NCI-H1105 treated with DMSO at 0.1 percent for 48 hours (cell line): ENCODE data around the gene ZNF497.

Experiments used
- DNase-seq: peaks from one replicate; lab custom pipeline; 2025; lab: John Stamatoyannopoulos, UW

The ZNF497 gene

GRCh38 chr19:58367698-58368454, 5.3 kb upstream of the ZNF497 start:
- DNase-seq, result no peak

DNA sequence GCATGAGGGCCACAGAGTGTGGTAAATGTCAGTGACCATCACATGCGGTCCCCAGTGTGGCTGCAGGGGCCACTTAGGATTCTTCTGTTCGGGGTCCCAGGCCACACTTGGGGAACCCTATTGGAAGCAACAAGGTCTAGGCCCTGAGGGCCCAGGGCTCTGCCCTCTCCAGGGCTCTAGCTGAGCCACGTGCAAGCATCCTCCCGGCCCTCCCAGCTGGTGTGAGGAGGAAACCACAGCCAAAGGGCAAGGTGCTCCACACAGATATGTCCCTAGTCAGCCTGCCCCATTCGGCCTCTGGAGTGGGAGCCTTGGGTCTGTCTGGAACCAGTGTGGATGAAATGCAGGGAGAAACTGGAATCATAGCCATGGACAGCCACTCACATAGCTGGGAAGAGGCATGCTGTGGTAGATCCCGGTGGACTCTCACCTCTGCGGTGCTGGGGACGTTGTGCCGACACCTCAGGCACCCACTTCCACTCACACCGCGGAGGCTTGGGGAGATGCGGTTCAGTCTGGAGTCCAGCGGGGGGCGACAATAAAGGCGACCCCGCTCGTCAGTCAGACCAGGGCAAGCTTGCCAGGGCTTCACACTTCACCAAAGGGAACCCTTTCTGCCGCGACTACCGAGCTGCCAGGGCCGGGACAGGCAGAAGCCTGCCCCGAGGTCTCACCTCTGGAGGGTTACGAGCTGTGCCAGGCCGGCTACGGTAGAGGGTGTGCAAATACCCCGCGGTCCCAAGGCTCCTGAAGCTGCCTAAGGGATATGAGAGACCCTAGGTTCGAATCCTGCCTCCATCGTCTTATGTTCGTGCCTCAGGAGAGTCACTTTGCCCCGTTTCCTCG, 4.3 kb upstream of the ZNF497 start:
- no peak for DNase-seq

- DNase-seq, result no peak
Observed at GRCh38 chr19:58364146-58364545, 1.6 kb upstream of the ZNF497 start.

DNA sequence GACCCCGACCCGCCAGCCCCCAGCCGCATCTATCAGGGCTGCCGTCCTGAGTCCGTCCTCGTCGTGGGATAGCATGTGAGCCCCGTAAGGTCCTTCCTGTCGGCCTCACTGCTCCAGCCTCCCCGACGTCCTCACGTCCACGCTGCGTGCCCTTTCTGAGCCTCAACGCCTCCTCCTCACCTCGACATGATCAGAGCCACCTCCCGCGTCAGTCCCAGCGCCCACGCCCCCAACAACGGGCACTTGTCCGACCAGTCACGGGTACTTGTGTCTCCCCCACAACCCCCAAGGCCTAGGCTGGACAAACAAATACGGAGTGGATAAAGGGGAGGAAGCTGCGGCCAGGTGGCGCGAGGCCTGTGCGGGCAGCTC, 665 bp downstream of the ZNF497 start:
- DNase-seq, result peak; percentile 30

DNA sequence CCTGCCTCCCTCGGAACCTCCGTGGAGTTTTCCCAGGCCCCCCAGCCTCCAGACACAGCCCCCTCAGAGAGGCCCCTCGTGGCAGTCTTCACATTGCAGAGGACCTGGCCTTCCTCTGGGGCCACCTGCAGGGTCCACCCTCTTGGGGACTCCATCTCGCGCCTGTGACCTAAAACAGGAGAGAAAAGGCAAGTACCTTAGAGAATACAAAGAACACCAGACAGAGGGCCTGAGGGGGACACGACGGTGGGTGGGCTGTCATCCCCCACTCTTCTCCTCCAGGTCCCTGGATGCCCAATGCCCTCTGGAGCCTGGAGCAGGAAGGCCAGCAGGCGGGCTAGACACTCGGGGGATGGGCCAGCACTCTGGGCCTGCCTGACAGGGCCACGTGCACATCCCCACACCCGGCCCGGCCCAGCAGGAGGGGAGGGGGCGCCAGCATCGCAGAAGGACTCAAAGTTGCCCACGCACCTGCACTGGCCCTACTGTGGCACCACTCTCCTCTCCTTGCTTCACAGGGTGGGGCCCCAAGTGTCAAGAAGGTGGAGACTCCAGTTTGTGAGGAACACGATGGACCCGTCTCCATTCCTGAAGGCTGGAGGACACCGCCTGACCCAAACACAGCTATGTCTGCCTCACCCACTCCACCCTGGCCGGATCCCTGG, 4.9 kb downstream of the ZNF497 start:
- DNase-seq, result no peak

DNA sequence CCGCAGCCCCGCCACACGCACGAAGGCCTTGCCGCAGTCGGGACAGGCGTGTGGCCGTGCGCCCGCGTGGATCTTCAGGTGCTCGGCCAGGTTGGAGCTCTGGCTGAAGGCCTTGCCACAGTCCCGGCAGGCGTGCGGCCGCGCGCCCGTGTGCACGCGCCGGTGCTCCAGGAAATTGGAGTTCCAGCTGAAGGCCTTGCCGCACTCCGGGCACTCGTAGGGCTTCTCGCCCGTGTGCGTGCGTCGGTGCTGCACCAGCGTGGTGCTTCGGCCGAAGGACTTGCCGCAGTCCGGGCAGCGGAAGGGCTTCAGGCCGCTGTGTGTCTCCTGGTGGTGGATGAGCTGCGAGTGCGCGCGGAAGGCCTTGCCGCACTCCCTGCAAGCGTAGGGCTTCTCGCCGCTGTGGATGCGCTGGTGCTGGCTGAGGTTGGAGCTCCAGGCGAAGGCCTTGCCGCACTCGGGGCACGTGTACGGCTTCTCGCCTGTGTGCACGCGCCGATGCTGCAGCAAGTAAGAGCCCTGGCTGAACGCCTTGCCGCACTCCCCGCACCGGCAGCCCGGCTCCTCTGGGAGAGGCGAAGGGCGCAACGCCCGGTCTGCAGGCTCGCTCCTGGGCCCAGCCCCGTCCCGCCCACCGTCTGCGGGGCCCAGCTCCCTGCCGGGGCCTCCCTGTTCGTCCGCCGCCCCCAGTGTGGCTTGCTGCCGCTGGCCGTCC, 5.6 kb downstream of the ZNF497 start:
- DNase-seq, result no peak

- no peak for DNase-seq
Observed at GRCh38 chr19:58355908-58356765, 6.4 kb downstream of the ZNF497 start.

GRCh38 chr19:58355215-58355796, 7.2 kb downstream of the ZNF497 start:
- no peak for DNase-seq

- no peak for DNase-seq
Observed at GRCh38 chr19:58354478-58355030, 8.0 kb downstream of the ZNF497 start.

- no peak for DNase-seq
Observed at GRCh38 chr19:58353717-58354477, 8.7 kb downstream of the ZNF497 start.

- DNase-seq, result no peak
Observed at GRCh38 chr19:58352760-58353671, 9.5 kb downstream of the ZNF497 start, which contains the start of gene A1BG. A1BG (minus strand) TSS chr19:58353492; CDS start chr19:58353437, 55 bp downstream.

DNA sequence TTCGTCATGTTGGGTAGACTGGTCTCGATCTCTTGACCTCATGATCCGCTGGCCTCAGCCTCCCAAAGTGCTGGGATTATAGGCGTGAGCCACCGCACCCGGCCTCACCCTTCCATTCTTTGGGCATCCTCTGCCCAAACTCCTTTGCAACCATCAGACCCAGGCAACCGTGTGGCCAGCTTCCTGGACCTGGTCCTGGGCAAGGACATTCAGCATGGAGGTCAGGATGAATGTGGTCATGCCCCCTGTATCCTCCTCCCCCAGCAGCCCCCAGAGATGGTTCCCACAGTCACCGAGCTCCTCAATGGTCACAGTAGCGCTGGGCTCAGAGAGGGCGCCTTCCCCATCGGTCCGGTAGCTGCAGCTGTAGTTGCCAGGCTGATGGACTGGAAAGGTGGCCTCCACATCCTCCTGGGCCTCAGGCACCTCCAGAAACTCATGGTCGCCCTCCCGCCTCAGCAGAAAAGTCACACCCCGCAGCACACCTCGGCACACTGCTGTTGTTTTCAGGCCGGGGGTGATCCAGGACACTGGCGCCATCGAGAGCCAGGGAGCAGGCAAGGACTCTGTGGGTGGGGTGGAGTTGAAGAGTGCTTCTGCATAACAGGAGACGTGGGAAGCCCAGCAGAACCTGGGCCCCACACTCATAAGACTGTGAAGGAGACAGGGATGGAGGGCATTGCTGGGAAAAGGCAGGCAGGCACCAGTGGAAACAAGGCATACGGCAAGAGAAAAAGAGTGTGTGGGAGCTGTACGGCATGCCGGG, 10.4 kb downstream of the ZNF497 start:
- DNase-seq, result no peak

DNA sequence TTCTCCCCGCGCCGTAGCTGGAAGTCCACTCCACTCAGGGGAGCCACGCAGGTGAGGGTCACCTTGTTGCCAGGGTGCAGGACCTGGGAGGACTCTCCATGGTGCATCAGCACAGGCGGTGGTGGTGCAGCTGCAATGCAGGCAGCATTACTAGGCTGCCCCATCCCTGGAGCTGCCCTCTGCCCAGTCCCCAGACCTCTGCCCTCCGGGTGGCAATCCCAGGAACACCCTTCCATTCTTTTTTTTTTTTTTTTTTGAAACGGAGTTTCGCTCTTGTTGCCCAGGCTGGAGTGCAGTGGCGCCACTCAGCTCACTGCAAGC, 11.0 kb downstream of the ZNF497 start:
- DNase-seq, result no peak

- DNase-seq, result no peak
Observed at GRCh38 chr19:58350871-58351557, 11.5 kb downstream of the ZNF497 start.

DNA sequence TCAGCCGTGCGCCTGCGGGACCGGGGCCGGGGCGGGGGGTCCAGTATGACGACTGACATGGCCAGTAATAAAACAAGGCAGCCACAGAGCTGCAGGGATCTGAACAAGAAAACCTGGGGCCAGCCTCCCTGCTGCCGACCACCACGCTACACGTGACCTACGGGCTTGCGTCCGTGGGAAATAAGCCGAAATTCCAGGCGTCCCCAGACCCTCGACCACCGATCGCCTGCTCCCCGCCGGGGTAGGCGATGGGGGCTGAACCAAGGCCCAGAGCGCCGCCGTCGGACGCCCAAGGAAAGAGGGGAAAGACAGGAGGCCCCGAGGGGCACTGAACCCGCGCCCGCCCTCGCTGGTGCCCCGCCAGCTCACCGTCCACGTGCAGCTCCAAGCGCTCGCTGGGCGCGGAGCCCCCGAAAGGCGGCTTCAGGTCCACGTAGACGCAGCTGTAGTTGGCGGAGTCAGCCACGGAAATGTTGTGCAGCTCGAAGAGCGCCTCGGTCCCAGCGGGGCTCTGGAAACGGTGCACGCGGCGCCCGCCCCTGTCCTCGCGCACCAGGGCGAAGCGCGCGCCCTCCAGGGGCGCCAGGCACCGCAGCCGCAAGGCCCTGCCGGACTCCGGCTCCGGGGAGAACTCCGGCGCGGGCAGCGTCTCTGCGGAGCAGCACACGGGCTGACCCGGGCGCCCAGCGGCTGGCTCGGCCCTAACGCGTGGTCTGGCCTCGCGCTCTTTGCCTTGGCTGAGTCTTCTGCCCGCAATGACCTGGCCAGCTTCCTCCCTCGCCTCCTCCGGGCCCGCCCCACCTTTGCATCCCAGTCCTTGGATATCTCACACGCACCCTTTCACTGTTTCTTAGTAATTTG, 12.3 kb downstream of the ZNF497 start:
- peak; percentile 6 for DNase-seq

DNA sequence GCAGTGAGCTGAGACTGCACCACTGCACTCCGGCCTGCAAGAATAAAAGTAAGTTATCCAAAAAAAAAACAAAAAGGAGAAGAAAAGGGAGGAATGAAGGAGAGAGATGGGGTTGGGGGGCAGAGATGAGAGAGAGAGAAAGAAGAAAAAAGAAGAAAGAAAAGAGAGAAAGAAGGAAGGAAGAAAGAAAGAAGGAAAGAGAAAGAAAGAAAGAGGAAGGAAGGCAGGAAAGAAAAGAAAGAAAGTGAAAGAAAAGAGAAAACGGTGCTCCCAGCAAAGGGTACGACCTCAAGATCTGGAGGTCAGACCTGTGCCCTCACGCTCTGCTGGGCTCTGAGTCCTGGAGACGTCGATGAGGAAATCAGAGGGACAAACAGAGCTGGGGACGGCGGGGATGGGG, 13.0 kb downstream of the ZNF497 start:
- no peak for DNase-seq
